DOHH2 (cell line): ENCODE data around the gene FZR1.

Experiments used
- CTCF ChIP-seq: fragments of 200-600 bp; sonication (generic); IDR thresholded peaks from one replicate; pipeline ENCODE4 v1.5.1; 2014; ENCODE audit warnings: antibody characterized with exemption, mild to moderate bottlenecking, low read depth, low read length; ENCODE audit not compliant: poor library complexity, severe bottlenecking
- EZH2phosphoT487 ChIP-seq: fragments of 200-600 bp; sonication (generic); IDR thresholded peaks from 2 replicates; pipeline ENCODE4 v1.6.1; 2017; ENCODE audit warnings: borderline replicate concordance, mild to moderate bottlenecking, antibody characterized with exemption, low read length, moderate library complexity, mixed read lengths

DNA sequence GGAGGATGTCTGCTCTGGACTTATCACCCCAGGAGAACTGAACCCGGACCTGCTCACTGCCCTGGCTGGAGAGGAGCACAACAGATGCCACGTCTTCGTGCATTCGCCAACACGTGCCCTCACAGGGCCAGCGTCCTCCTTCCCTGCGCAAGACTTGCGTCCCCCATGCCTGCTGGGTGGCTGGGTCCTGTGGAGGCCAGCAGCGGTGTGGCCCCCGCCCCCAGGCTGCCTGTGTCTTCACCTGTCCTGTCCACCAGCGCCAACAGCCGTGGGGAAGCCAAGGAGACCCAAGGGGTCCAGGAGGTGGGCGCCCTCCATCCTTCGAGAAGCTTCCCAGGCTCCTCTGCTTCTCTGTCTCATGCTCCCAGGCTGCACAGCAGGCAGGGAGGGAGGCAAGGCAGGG lies 29.5 kb downstream of the FZR1 start:
- TF ChIP-seq CTCF (no peak), EZH2phosphoT487 (no peak)
